ENCODE results near the gene GALNT9. TPM values are rescaled to one million over a fixed set of nuclear protein-coding genes. Genes with fewer than 3 reads are reported as not detected.

The GALNT9 gene
- total and polyA plus RNA-seq, 2 experiments from 2014 or later = 3.9 to 4.7 TPM

GRCh38 chr12:132239392-132239791 lies 90.0 kb downstream of the GALNT9 start:
- H3K4me2 ChIP-seq = no peak overlapping the region
- no peaks in the 10 kb centered on the region for H3K9me2 ChIP-seq (replicated peaks; ENCODE audit: insufficient read depth)
- H3K27me3 ChIP-seq = no peaks in the 10 kb centered on the region
- H3K36me3 ChIP-seq (replicated peaks; ENCODE audit: insufficient read depth, low read depth) = no peaks in the 10 kb centered on the region
- no peak overlapping the region for H2AFZ ChIP-seq
- no peaks in the 10 kb centered on the region for H3K4me1 ChIP-seq (ENCODE audit: insufficient read depth)
- TF ChIP-seq EZH2phosphoT487 (IDR thresholded peaks at IDR 0.05; ENCODE audit: low read depth, severe bottlenecking, unreplicated experiment) (no peak), EZH2 (IDR thresholded peaks at IDR 0.05; ENCODE audit: borderline replicate concordance) (no peak), CTCF (IDR thresholded peaks at IDR 0.05; ENCODE audit: poor library complexity) (no peak)
- no peak for DNase-seq (ENCODE audit: low spot score)
- H3K9me3 ChIP-seq (ENCODE audit: low read depth) = no peaks in the 10 kb centered on the region
- no peak overlapping the region for H3K27ac ChIP-seq
- no peak overlapping the region for H3K4me3 ChIP-seq
- no peaks in the 10 kb centered on the region for H3K79me2 ChIP-seq
- H4K20me1 ChIP-seq (ENCODE audit: insufficient read depth, poor library complexity, severe bottlenecking) = no peaks in the 10 kb centered on the region

- no peak overlapping the region for H3K4me3 ChIP-seq
- no peaks in the 10 kb centered on the region for H3K9me3 ChIP-seq (ENCODE audit: low read depth)
- no peaks in the 10 kb centered on the region for H3K9me2 ChIP-seq (replicated peaks; ENCODE audit: insufficient read depth)
- 71% methylated on average over 5 of the region's 5 CpGs for WGBS (ENCODE audit: low lambda C conversion rate, missing lambda C conversion rate)
- no peaks in the 10 kb centered on the region for H3K36me3 ChIP-seq (replicated peaks; ENCODE audit: insufficient read depth, low read depth)
- no peak overlapping the region for H3K27ac ChIP-seq
- H3K27me3 ChIP-seq = no peaks in the 10 kb centered on the region
- H4K20me1 ChIP-seq (ENCODE audit: insufficient read depth, poor library complexity, severe bottlenecking) = no peaks in the 10 kb centered on the region
- H3K79me2 ChIP-seq = no peaks in the 10 kb centered on the region
- TF ChIP-seq EZH2 (IDR thresholded peaks at IDR 0.05; ENCODE audit: borderline replicate concordance) (no peak), CTCF (IDR thresholded peaks at IDR 0.05; ENCODE audit: poor library complexity) (no peak), EZH2phosphoT487 (IDR thresholded peaks at IDR 0.05; ENCODE audit: low read depth, severe bottlenecking, unreplicated experiment) (no peak)
- no peak for DNase-seq (ENCODE audit: low spot score)
- no peak overlapping the region for H2AFZ ChIP-seq
- H3K4me2 ChIP-seq = no peak overlapping the region
- H3K4me1 ChIP-seq (ENCODE audit: insufficient read depth) = no peaks in the 10 kb centered on the region
Measured at GRCh38 chr12:132238884-132239283, 90.5 kb downstream of the GALNT9 start.

- H4K20me1 ChIP-seq (ENCODE audit: insufficient read depth, poor library complexity, severe bottlenecking) = no peaks in the 10 kb centered on the region
- H3K9me2 ChIP-seq (replicated peaks; ENCODE audit: insufficient read depth) = no peaks in the 10 kb centered on the region
- no peak overlapping the region for H2AFZ ChIP-seq
- WGBS (ENCODE audit: low lambda C conversion rate, missing lambda C conversion rate) = 79% methylated on average over 8 of the region's 9 CpGs
- no peaks in the 10 kb centered on the region for H3K79me2 ChIP-seq
- no peak overlapping the region for H3K27ac ChIP-seq
- no peak overlapping the region for H3K4me3 ChIP-seq
- no peaks in the 10 kb centered on the region for H3K27me3 ChIP-seq
- no peaks in the 10 kb centered on the region for H3K36me3 ChIP-seq (replicated peaks; ENCODE audit: insufficient read depth, low read depth)
- no peak overlapping the region for H3K4me2 ChIP-seq
- TF ChIP-seq EZH2 (IDR thresholded peaks at IDR 0.05; ENCODE audit: borderline replicate concordance) (no peak), CTCF (IDR thresholded peaks at IDR 0.05; ENCODE audit: poor library complexity) (no peak), EZH2phosphoT487 (IDR thresholded peaks at IDR 0.05; ENCODE audit: low read depth, severe bottlenecking, unreplicated experiment) (no peak)
- no peaks in the 10 kb centered on the region for H3K9me3 ChIP-seq (ENCODE audit: low read depth)
- no peak for DNase-seq (ENCODE audit: low spot score)
- H3K4me1 ChIP-seq (ENCODE audit: insufficient read depth) = no peaks in the 10 kb centered on the region
Measured at GRCh38 chr12:132238488-132238854, 90.9 kb downstream of the GALNT9 start.

Measured in hepatocyte (in vitro differentiated cells).